ENCODE results near the gene ADGRA1.

GRCh38 chr10:133075346-133076137 is 12.2 kb upstream of the ADGRA1 start:
- TF ChIP-seq CTCF (IDR thresholded peaks at IDR 0.05) (no peak), POLR2A (IDR thresholded peaks at IDR 0.05) (no peak)
